Psoas muscle (tissue), 8 donors: ENCODE results near the gene GPATCH4. TPM values are rescaled to one million over a fixed set of nuclear protein-coding genes. Genes with fewer than 3 reads are reported as not detected.
A peak's percentile ranks its signal among the peaks of the same experiment; 100 is the strongest.
"Not testable (repeated sequence)": the region's sequence is repeated elsewhere in the genome, so short reads cannot be mapped to it uniquely, and the experiment has no call there.

Source experiments
- ATAC-seq, 4 donors: fragments of 200-7000 bp; cut with Tn5 transposase; one replicate each; pipeline ENCODE4 v1.9.1; 2020; ENCODE audit warnings: moderate library complexity in 3 of 4, mild to moderate bottlenecking in 2 of 4
- DNase-seq, 2 donors: peaks; one replicate each; pipeline ENCODE4 v3.0.0-alpha.2; 2020
- H3K27ac ChIP-seq: fragments of 200-600 bp; one replicate; pipeline ENCODE4 v1.8.0; 2022
- H3K27me3 ChIP-seq, 3 donors: fragments of 200-600 bp in 1 of 3; one replicate each; pipeline versions ENCODE4 v1.6.1 to v1.8.0; 2013 to 2022; ENCODE audit warnings: low read length in 2 of 3, mild to moderate bottlenecking in 2 of 3, moderate library complexity in 1 of 3; ENCODE audit not compliant: insufficient read depth in 3 of 3
- H3K36me3 ChIP-seq, 2 donors: fragments of 200-600 bp in 1 of 2; one replicate each; pipeline versions ENCODE4 v1.6.1 to v1.8.0; 2013 to 2022; ENCODE audit warnings: low read depth in 1 of 2, mild to moderate bottlenecking in 1 of 2, moderate library complexity in 1 of 2; ENCODE audit not compliant: insufficient read depth in 1 of 2
- H3K4me1 ChIP-seq: fragments of 200-600 bp; one replicate; pipeline ENCODE4 v1.8.0; 2022
- H3K4me3 ChIP-seq: fragments of 200-600 bp; one replicate; pipeline ENCODE4 v1.8.0; 2022; ENCODE audit warnings: mild to moderate bottlenecking
- H3K9me3 ChIP-seq: fragments of 200-600 bp; one replicate; pipeline ENCODE4 v1.8.0; 2022
- WGBS, 3 donors: extraction: QIAGEN DNeasy Blood & Tissue Kit; methylation state at CpG; one replicate each; pipeline versions ENCODE4 v1.1.6 to v1.1.7; 2013; 5-methylcytosine and 5-hydroxymethylcytosine counted together
- intact Hi-C, 2 donors: fragments of 100-400 bp; cut with DNase I; formaldehyde crosslinking; loops; one replicate each; pipeline versions ENCODE4 v1.11.0 to v1.14.2; 2022
- polyA plus RNA-seq, 3 donors: library from polyadenylated mRNA; stranded (reverse); fragments of 200-250 nt; gene quantifications; one replicate each; pipeline ENCODE4 v1.2.3, GENCODE V29; 2013
- total RNA-seq, 4 donors: library from RNA; stranded (reverse); fragmentation: NEBNext Ultra II Directional in 2 of 4; extraction: Animal tissue kit (Norgen Biotek cat#: 25700) in 2 of 4; gene quantifications; one replicate each; pipeline versions ENCODE4 v1.2.1 to v1.2.4, GENCODE V29; 2021 to 2023
- TF ChIP-seq, protein P1 (sequence below): fragments of 200-600 bp; IDR thresholded peaks from one replicate; pipeline ENCODE4 v1.8.0; 2022; ENCODE audit warnings: antibody characterized with exemption
- donor health status: healthy with polysubstance abuse.
- donor health status: DM: no; HTN: no; CAD: no; lungs with moderate emphysema.
- donor health status: Bipolar disorder and iron deficiency.
- donor health status: healthy.
- donor health status: DM: yes; HTN: yes; CAD: no.
- donor health status: DM: no; HTN: no; CAD: no.
- donor health status: DM: no; HTN: no; CAD: no.
- donor health status: DM: yes; HTN: yes; CAD: no.

Gene GPATCH4
- total and polyA plus RNA-seq, 7 donors: 30.6 to 110 (median 73.4) TPM

DNA sequence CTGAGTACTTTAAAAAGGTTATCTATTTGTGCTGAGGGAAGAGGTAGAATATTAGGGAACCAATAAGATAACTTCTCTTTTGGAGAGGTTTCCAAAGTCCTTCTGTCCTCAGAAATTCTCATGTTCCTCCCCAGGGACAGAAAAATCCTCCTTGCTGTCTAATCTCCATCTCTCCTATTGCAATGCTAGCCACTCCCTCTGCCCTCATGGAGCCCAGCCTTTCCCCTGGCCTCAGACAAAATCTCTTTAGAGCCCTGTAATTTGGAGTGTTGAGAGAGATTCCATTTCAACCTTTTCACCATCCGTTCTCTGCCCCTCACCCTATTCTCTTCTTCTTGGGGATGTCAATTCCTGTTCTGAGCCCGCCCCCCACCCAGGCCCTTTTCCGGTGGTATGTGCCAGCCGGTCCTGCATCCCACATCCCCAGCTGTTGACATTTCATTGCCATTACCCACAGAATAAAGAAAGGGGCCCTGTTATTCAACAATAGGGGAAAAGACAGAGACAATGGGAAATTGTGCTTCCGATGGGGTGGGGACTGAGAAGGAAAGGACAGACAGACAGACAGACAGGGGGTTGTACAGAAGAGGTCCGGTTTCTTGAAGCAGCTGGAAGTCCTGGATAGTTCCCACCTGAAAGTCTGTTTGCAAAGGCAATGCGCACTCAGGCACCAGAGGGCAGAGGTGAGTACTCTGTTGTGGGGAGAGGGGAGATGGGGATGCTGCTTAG lies 17.7 kb upstream of the GPATCH4 start, which contains the start of gene HAPLN2:
HAPLN2 (plus strand) TSS at position 563 of the 729 bp plus-strand sequence. CDS start 4,076 bp downstream, outside the sequence.
- H3K4me1 ChIP-seq: peaks cover 3% of the 10 kb centered on the region
- H3K27me3 ChIP-seq: peaks cover 0 to 50% (median 11%) of the 10 kb centered on the region in 3 donors
- ATAC-seq: peak in 1 of 4 donors; percentile 21
- no peaks in the 10 kb centered on the region for H3K9me3 ChIP-seq
- WGBS, 3 donors: 6 to 8% (median 8%) methylated on average over 7 of the region's 7 CpGs
- no peak for DNase-seq
- TF ChIP-seq, protein P1, sequence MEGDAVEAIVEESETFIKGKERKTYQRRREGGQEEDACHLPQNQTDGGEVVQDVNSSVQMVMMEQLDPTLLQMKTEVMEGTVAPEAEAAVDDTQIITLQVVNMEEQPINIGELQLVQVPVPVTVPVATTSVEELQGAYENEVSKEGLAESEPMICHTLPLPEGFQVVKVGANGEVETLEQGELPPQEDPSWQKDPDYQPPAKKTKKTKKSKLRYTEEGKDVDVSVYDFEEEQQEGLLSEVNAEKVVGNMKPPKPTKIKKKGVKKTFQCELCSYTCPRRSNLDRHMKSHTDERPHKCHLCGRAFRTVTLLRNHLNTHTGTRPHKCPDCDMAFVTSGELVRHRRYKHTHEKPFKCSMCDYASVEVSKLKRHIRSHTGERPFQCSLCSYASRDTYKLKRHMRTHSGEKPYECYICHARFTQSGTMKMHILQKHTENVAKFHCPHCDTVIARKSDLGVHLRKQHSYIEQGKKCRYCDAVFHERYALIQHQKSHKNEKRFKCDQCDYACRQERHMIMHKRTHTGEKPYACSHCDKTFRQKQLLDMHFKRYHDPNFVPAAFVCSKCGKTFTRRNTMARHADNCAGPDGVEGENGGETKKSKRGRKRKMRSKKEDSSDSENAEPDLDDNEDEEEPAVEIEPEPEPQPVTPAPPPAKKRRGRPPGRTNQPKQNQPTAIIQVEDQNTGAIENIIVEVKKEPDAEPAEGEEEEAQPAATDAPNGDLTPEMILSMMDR: peak; percentile 13
- intact Hi-C loops: no loop called here
- H3K4me3 ChIP-seq: no peak within 1 kb of the TSS
- no peak within 1 kb of the TSS for H3K27ac ChIP-seq
- H3K36me3 ChIP-seq: no peaks in the 10 kb centered on the region

DNA sequence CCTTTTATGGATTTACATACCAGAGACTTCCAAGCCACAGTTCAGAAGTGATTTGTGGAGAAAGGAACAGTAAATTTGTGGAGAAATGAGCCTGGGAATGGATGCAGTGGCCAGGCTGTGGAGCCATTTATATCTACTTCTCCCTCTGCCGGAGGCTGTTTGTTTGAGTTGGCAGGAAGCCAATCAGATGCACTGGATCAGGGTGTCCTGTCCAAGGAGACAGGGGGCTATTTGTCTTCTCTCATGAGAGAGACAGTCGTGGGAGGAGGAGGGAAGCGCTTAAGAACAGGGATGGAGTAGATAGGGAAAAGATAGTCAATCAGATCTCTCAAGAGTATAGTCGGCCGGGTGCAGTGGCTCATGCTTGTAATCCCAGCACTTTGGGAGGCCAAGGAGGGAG lies 15.2 kb upstream of the GPATCH4 start:
- ATAC-seq (peak in 2 of 4 donors; percentile 32 to 43), DNase-seq (no peak)
- TF ChIP-seq, protein P1: no peak
- Histone ChIP-seq H3K4me3 (no peak overlapping the region), H3K27me3 (peaks cover 0 to 35% (median 6%) of the 10 kb centered on the region in 3 donors), H3K4me1 (no peaks in the 10 kb centered on the region), H3K9me3 (no peaks in the 10 kb centered on the region), H3K36me3 (no peaks in the 10 kb centered on the region), H3K27ac (peak overlapping the region; percentile 23)
- intact Hi-C loops: no loop called here
- 14 to 15% (median 14%) methylated on average over 5 of the region's 5 CpGs for WGBS, 3 donors

DNA sequence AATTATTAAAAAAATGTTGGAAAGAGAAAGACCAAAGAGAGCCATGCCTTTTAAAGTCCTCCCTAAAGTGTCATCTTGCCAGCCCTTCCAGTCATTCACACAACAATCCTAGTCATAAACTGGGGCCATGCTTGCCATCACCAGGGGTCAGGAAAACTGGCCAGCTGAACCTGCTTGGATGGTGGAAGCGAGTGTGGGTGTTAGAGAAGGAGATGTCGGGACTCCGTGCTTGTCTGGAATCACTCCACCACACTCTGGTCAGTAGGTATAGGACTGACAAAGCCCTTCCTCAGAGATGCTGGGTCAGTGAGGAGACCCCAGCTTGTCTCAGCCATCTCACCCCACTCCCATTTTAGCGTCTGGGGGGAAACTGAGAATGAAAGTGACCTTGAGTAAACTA lies 14.7 kb upstream of the GPATCH4 start:
- DNase-seq (no peak), ATAC-seq (peak in 1 of 4 donors; percentile 10)
- TF ChIP-seq, protein P1: no peak
- Histone ChIP-seq H3K9me3 (no peaks in the 10 kb centered on the region), H3K36me3 (no peaks in the 10 kb centered on the region), H3K4me3 (no peak overlapping the region), H3K4me1 (no peaks in the 10 kb centered on the region), H3K27ac (peak overlapping the region; percentile 11), H3K27me3 (peaks cover 0 to 32% (median 6%) of the 10 kb centered on the region in 3 donors)
- WGBS, 3 donors: 31 to 41% (median 39%) methylated on average over 4 of the region's 4 CpGs
- intact Hi-C loops: no loop called here

DNA sequence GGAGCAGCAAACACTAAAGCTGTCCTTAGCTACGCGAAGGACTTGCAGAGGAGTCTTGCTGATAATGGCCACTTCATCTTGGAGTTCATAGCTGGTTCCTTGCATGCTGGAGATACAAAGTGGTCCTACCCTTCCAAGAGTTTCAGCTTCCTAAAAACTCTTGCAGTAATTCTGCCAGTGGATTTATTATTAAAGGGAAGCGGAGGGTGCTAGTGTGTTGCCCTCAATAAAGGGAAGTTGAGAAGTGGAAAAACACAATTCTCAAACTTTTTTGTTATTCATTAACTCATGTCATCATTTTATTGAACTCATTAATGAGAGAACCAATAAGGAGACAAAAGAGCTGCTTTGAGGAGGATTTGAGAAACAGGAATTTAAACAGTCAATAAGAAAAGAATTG lies 11.4 kb upstream of the GPATCH4 start:
- Histone ChIP-seq H3K27me3 (peaks cover 0 to 11% (median 1%) of the 10 kb centered on the region in 3 donors), H3K27ac (no peak overlapping the region), H3K36me3 (no peaks in the 10 kb centered on the region), H3K4me1 (no peaks in the 10 kb centered on the region), H3K4me3 (no peak overlapping the region), H3K9me3 (no peaks in the 10 kb centered on the region)
- DNase-seq (no peak), ATAC-seq (no peak)
- TF ChIP-seq, protein P1: no peak
- WGBS, 3 donors: 57 to 59% (median 59%) methylated on average over 3 of the region's 3 CpGs
- intact Hi-C loops: loop anchor here in 1 of 2 donors (5.0 kb wide), 1 partner anchor 35 kb away; the partner anchor contains the start of gene TTC24

DNA sequence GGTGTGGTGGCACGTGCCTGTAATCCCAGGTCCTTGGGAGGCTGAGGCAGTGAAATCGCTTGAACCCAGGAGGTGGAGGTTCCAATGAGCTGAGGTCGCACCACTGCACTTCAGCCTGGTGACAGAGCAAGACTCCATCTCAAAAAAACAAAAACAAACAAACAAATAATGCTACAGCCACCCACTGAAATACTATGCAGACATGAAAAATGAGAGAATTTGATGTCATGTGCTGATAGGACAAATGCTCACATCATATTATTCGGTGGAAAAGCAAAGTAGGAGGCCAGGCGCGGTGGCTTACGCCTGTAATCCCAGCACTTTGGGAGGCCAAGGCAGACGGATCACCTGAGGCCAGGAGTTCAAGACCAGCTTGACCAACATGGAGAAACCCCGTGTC lies 8.8 kb upstream of the GPATCH4 start:
- H3K27ac ChIP-seq, H3K27me3 ChIP-seq, H3K4me3 ChIP-seq, H3K4me1 ChIP-seq, DNase-seq, H3K36me3 ChIP-seq, H3K9me3 ChIP-seq, ATAC-seq: not testable (repeated sequence)
- WGBS, 3 donors: 88 to 89% (median 88%) methylated on average over 9 of the region's 9 CpGs
- intact Hi-C loops: loop anchor here in 1 of 2 donors (5.0 kb wide), 1 partner anchor 33 kb away; the partner anchor contains the start of gene TTC24
